ENCODE results near the gene RAPGEF4. TPM values are rescaled to one million over a fixed set of nuclear protein-coding genes. Genes with fewer than 3 reads are reported as not detected.

RAPGEF4 gene
- total and polyA plus RNA-seq, 2 of the 4 experiments (the other 2 are of a cell fraction): 1.7 to 3.2 TPM

- Histone ChIP-seq H3K36me3 (ENCODE audit: control insufficient read depth, insufficient read depth, low read length) (no peaks in the 10 kb centered on the region), H3K23ac (ENCODE audit: low read depth, low read length) (no peak overlapping the region), H2BK20ac (ENCODE audit: low read depth, low read length) (no peak overlapping the region), H4K20me1 (ENCODE audit: insufficient read depth, low read length) (no peaks in the 10 kb centered on the region), H3K4ac (ENCODE audit: low read depth, low read length) (no peak overlapping the region), H2BK5ac (ENCODE audit: low read depth, low read length, poor library complexity, severe bottlenecking) (no peak overlapping the region), H2AK5ac (ENCODE audit: low read depth, low read length) (no peak overlapping the region), H4K5ac (ENCODE audit: low read depth, low read length) (no peak overlapping the region), H2AFZ (replicated peaks; ENCODE audit: low read length, poor library complexity) (no peak overlapping the region), H3K4me3 (ENCODE audit: insufficient read depth, low read depth, low read length) (no peak overlapping the region), H3K9me3 (ENCODE audit: control insufficient read depth, insufficient read depth, low read length) (no peaks in the 10 kb centered on the region), H3K56ac (ENCODE audit: extremely low read depth, insufficient read depth, low read length) (no peak overlapping the region), H4K91ac (ENCODE audit: insufficient read depth, low read depth, low read length) (no peak overlapping the region), H3K14ac (replicated peaks; ENCODE audit: low read depth, low read length) (no peak overlapping the region; the same call in 1 of the 2 replicates), H2BK120ac (ENCODE audit: low read depth, low read length) (peak overlapping the region; percentile 8; the same call in 1 of the 2 replicates), H3K4me2 (ENCODE audit: low read depth, low read length) (peak overlapping the region; percentile 85; the same call in 1 of the 2 replicates), H3K27me3 (ENCODE audit: control insufficient read depth, insufficient read depth, low read length) (no peaks in the 10 kb centered on the region), H3K18ac (ENCODE audit: low read depth, low read length) (no peak overlapping the region), H3K9me1 (ENCODE audit: insufficient read depth, low read length) (peaks cover 3% of the 10 kb centered on the region), H3K4me1 (ENCODE audit: control insufficient read depth, insufficient read depth, low read length) (peaks cover 5% of the 10 kb centered on the region), H2BK15ac (ENCODE audit: low read depth, low read length) (no peak overlapping the region), H2AK9ac (replicated peaks; ENCODE audit: low read depth, low read length, poor library complexity) (no peak overlapping the region), H3K27ac (ENCODE audit: insufficient read depth, low read length) (no peak overlapping the region), H4K8ac (ENCODE audit: low read depth in 2 of 2, low read length in 2 of 2) (no peak overlapping the region), H3K79me1 (ENCODE audit: low read depth in 1 of 2, low read length in 2 of 2) (no peaks in the 10 kb centered on the region; a peak in 1 of 4 replicates), H3K9ac (ENCODE audit: low read depth, low read length) (no peak overlapping the region)
- DNase-seq (peak; percentile 70), ATAC-seq (ENCODE audit: low read depth) (peak; percentile 53; the same call in 1 of the 2 replicates)
- in situ Hi-C loops (cut with MboI; ENCODE audit: low sequenced_read_pairs) (no loop called here), intact Hi-C loops (cut with micrococcal nuclease) (no loop called here), dilution Hi-C loops (cut with HindIII; ENCODE audit: low sequenced_read_pairs, unreplicated experiment) (no loop called here)
- WGBS, 2 experiments (ENCODE audit: extremely low coverage in 2 of 2, insufficient read length in 1 of 2): no CpG with 5 or more reads among the region's 2 CpGs
- no peak for TF ChIP-seq RCOR1 (IDR thresholded peaks at IDR 0.05; ENCODE audit: insufficient replicate concordance, low read length)
- no peak for TF ChIP-seq SMC3 (IDR thresholded peaks at IDR 0.05; ENCODE audit: low read depth, low read length)
- TF ChIP-seq RFX5 (IDR thresholded peaks at IDR 0.05; ENCODE audit: low read depth, low read length): no peak
- TF ChIP-seq FOS (IDR thresholded peaks at IDR 0.05; ENCODE audit: low read depth, low read length): peak; percentile 23; the same call in 1 of the 2 replicates
- TF ChIP-seq MAFK (IDR thresholded peaks at IDR 0.05; ENCODE audit: low read depth, low read length): peak; percentile 64; the same call in 1 of the 2 replicates
- BruUV-seq (replicated peaks): no TSS peak
- ChIA-PET CTCF (no interaction called here), POLR2A (ENCODE audit: unreplicated experiment) (no interaction called here)
Measured at GRCh38 chr2:172877826-172878225, 142.2 kb downstream of the RAPGEF4 start.

All from IMR-90 (cell line).